Bone marrow (tissue), 2 donors: ENCODE data around the gene KRTAP1-1.
"Not testable (repeated sequence)": the region's sequence is repeated elsewhere in the genome, so short reads cannot be mapped to it uniquely, and the experiment has no call there.

Source experiments
- DNase-seq, 2 donors: peaks; one replicate each; lab custom pipeline; 2025; lab: John Stamatoyannopoulos, UW

Gene KRTAP1-1

DNA sequence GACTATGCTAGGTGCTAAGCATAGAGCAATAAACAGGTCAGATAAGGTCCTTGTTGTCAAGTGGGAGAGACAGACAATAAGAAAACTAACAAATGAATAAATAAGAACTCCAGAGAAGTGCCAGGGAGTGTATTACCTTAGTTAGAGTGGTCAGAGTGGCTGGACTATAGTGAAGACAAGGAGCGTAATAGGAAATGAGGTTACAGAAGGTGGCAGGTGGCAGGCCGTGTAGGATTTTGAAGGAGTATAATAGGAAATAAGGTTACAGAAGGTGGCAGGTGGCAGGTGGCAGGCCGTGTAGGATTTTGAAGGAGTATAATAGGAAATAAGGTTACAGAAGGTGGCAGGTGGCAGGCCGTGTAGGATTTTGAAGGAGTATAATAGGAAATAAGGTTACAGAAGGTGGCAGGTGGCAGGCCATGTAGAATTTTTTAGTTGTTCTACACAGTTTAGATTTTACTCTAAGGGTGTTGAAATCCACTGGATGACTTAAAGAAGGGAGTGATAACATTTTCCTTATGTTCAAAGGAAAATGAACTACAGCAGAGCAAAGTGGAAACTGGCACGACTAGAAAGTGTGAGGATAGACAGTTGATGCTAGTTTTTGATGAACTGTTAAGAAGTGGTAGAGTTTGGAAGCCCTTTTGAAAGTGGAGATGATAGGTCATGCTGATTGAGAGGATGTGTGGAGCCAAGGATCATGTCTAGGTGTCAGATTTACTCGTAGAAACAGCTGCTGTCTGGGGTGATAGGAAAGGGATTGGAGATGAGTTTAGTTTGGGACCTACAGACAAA is 28.7 kb downstream of the KRTAP1-1 start:
- no peak for DNase-seq

DNA sequence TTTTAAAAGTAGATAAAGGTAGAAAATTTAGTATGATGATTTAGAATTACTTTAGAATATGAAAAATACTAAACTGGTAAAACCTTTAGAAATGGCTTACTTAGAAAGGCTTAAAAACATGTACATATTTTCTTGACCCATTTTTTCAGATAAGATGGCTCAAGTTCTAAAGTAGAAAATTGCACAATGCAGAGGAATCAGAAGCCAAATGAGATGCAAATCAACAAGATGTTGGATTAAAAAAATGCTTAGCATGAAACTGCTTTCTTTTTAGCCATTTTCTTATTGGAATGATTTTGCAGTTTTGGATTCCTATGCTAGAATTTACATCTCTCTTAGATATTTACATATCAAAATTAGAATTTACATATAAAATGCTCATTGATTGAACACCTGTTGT is 30.8 kb downstream of the KRTAP1-1 start:
- no peak for DNase-seq

DNA sequence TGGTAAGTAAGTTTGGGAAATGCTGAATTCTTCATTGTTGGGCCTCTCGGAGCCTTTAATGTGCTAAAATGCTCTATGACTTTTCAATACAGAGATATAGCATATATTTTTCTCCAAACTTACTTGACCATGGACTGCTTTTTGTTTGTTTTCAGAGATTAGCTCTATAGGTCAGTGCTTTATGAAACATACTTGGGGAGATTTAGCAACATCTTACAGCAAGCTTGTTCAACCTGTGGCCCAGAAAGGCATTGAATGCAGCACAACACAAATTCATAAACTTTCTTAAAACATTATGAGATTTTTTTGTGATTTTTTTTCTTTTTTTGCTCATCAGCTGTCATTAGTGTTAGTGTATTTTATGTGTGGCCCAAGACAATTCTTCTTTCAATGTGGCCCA is 31.3 kb downstream of the KRTAP1-1 start:
- no peak for DNase-seq

DNA sequence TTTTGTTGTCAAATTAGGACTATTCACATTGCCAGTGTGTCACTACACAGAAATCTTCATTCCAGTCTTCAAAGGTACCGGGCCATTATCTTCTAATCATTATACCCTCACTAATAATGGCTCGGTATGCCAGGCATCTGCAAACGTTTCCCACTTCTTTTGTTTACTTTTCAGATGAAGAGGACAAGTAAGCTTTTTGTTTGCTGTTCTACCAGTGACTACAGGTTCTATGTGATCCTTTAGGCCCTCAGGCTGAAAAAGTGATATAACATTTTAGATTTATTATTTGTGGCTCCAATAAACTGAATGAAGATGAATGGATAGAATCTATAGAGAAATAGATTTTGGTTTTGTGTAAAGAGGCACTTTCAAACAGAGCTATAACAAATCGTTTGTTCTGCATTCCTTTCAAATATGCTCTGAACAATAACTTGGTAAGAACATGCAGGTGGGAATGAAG is 31.9 kb downstream of the KRTAP1-1 start:
- DNase-seq: no peak

DNA sequence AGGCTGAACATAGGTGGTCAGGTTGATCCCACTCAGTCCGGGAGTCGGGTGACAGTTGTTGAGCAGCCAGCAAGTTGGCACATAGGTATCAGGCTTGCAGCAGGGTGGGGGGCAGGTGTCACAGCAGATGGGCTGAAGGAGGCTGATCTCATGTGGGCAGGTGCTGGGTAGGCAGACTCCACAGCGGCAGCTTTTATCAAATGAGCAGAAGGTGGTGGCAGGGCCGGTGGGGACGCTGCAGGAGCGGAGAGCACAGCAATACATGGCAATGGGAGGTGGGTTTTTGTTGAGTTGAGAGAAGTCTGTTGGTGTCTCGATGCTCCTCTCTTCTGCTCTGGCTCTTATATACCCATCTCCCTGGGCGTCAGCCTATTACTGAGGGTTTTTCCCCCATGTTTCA is 32.4 kb downstream of the KRTAP1-1 start, which contains the start of gene KRTAP3-1:
KRTAP3-1 (minus strand) TSS at position 318 of the 400 bp plus-strand sequence; CDS start at position 264, 54 bp downstream.
- no peak for DNase-seq

DNA sequence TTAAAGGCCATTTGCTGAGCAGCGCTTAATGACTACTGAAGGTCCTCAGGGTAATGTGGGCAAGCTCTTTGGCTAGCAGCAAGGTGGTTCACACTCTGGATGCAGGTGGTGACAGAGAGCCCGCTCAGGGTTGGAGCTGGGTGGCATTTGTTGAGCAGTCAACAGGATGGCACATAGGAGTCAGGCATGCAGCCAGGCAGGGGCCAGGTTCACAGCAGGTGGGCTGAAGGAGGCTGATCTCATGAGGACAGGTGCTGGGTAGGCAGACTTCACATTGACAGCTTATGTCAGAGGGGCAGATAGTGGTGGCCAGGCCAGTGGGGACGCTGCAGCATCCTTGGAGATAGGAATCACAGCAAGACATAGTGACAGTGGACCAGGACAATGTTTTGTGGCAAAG is 36.9 kb downstream of the KRTAP1-1 start:
- no peak for DNase-seq

DNA sequence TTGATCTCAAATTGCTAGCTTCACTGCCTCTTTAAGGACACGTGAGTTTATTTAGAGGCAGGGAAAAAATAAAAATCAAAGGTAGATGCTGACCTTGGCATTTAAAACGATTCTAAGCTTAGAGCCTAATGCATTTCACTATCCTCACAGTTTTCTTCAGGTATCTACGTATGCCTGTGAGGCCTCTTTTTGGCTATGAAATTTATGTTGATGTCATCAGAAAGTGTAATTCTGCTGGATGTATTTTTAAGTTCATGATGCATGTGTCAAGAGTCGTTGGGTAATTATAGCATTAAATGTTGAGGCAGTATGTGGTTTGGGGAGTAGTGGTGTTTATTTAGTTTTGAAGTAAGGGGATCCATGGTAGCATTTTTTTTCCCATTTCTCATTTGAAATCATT is 37.3 kb downstream of the KRTAP1-1 start:
- DNase-seq: no peak

DNA sequence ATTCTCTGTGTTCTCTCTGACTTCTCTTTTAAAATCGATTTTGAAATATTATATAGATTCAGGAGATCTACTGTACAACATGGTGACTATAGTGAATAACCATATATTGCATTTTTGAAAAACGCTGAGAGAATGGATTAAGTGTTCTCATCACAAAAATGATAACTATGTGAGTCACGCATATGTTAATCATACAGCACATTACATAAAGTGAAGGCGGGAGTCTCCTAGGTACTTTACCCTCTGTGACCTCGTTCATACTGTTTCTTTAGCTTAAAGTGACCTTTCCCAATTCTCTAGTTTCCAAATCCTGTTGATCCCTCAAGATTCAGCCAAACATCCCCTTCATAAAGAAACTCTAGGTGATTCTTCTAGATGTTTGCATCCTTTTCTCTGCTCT is 38.4 kb downstream of the KRTAP1-1 start:
- DNase-seq: no peak

DNA sequence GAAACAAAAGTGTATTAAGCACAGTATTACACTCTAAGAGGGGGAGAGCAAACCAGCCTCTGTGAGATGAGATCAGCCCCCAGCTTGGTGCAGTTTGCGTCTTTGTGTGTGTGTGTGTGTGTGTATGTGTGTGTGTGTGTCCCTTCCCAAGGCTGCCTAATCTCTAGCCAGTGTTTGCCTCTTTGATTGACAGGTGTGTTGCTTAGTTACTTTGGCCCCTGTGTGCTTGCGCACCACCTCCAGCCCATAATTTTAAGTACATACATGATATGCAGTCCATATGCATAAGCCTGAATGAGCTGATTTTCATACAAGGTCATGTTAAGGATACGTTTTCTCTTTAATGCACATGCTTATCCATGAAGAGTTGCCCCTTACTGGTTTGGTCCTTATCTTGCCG is 39.5 kb downstream of the KRTAP1-1 start:
- DNase-seq: no peak

DNA sequence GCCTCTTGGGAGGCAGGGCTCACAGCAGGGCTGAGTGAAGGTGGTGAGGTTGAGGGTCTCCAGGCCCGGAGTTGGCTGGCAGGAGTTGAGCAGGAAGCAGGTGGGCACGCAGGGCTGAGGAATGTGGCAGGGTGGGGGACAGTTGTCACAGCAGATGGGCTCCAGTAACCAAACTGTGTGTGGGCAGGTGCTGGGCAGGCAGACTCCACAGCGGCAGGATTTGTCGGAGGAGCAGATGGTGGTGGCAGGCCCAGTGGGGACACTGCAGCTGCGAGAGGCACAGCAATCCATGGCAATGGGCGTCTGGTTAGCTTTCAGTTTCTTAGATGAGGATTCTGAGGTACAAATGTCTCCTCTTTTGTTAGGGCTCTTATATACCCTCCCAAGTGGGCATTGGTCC is 41.7 kb downstream of the KRTAP1-1 start, which contains the start of gene KRTAP3-2:
KRTAP3-2 (minus strand) TSS at position 344 of the 400 bp plus-strand sequence; CDS start at position 291, 53 bp downstream.
- not testable (repeated sequence) for DNase-seq

DNA sequence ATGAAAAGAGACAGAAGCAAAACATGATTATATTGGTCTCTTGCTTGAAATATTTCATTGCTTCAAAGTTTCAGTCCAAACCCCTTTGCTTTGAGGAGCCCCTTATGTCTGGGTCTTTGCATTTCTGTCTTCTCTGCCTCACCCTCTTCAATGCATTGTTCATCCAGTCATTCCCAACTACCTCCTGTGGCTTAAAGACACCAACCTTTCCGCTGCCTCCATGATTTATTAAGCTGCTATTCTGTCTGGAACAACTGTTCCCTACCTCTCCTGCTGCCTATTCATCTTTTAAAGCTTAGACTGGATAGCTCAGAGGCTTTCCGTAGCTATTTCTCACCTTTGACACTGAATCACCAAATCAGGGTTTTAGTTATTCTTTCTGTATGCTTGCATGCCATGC is 43.9 kb downstream of the KRTAP1-1 start:
- no peak for DNase-seq

DNA sequence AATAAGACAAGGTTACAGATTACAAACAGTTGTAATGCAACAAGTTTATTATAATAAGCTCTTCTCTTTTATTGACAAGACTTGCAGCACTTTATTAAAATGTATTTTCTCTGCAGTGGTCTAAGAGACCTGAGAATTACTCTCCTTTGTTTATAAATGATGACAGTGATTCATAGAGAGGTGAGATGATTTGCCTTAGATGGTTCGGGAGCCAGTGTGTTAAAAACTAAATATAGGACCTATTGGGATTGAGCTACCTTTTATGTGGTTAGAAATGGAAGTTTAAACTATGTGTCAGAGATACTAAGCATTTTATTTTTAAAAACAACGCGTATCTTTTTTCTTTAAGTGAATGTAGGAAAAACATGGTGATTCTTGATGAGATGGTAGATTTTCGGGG is 44.4 kb downstream of the KRTAP1-1 start:
- no peak for DNase-seq

DNA sequence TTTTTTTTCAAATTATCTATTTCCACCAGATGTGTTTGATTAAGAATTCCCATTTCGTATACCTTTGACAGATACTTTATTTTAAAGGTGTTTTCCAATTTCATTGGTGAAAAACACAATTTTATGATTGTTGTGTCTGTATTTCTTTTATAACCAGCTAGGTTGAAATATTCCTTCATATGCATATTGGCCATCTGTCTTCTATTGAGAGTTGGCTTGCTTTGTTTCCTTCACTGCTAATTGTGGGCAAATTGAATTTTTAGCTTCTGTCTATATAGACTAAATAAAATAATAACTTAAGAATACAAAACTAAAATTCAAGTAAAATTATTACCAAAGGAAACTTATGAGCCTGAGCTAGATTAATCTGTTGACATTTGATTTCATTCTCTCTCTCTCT is 46.1 kb downstream of the KRTAP1-1 start:
- DNase-seq: no peak

DNA sequence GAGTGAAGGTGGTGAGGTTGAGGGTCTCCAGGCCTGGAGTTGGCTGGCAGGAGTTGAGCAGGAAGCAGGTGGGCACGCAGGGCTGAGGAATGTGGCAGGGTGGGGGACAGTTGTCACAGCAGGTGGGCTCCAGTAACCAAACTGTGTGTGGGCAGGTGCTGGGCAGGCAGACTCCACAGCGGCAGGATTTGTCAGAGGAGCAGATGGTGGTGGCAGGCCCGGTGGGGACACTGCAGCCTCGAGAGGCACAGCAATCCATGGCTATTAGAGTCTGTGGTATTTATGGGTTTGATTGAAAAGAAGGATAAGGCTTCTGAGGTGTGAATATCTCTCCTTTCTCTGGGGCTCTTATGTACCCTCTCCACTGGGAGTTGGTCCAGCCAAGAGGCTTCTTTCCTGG is 47.4 kb downstream of the KRTAP1-1 start, which contains the start of gene KRTAP3-3:
KRTAP3-3 (minus strand) TSS at position 326 of the 400 bp plus-strand sequence; CDS start at position 259, 67 bp downstream.
- DNase-seq: no peak

DNA sequence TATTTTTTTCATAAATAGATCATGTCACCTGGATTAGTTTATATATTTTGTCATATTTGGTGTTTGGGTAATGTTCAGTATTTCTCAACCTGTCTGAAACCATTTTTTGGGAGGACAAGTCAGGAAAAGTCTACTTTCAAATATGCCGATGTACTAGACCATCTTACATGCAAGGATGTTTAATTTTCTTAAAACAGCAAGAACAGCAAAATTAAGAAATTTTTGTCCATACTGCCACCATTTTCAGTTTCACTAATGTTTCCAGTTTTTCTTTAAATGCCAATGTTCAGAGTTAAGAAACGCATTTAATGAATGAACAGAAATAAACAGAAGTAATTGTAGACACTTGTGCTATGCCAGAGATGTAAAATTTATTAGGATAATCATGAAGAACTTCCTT is 48.2 kb downstream of the KRTAP1-1 start:
- no peak for DNase-seq

DNA sequence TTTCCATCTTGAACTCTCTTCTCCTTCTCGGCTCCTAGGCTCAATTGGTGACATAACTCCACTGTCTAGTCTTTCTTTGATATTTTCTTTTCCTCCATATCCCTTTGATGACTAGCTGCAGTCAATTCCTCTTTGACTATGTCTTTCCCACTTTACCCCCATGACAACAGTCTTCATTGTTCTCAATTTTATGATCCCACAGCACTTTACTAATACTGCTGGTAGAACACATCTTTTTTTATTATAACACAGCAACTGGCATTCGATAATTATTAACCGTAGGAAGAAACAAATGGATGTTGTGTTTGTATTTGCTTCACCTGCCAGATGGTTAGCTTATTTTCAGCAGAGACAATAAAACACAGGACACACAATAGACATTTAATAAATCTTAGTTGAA is 48.6 kb downstream of the KRTAP1-1 start:
- DNase-seq: no peak
